Lung (tissue), 12 donors: ENCODE data around the gene PTPRU. TPM values are rescaled to one million over a fixed set of nuclear protein-coding genes. Genes with fewer than 3 reads are reported as not detected.

Experiments used
- ATAC-seq: fragments of 200-7000 bp; cut with Tn5 transposase; one replicate; pipeline ENCODE4 v1.9.1; 2020; ENCODE audit warnings: moderate number of reproducible peaks; ENCODE audit not compliant: insufficient read depth, low FRiP score
- DNase-seq, 3 donors: peaks; one replicate each; pipeline ENCODE4 v3.0.0-alpha.2; 2013 to 2017
- H3K27ac ChIP-seq, 2 donors: one replicate each; pipeline ENCODE4 v1.5.1; 2013; ENCODE audit warnings: mild to moderate bottlenecking in 2 of 2, moderate library complexity in 2 of 2, control low read depth in 1 of 2, inconsistent platforms in 1 of 2, low read depth in 1 of 2, low read length in 1 of 2
- H3K27me3 ChIP-seq, 3 donors: one replicate each; pipeline ENCODE4 v1.5.1; 2013; ENCODE audit warnings: low read length in 2 of 3; ENCODE audit not compliant: control insufficient read depth in 3 of 3, insufficient read depth in 3 of 3
- H3K36me3 ChIP-seq, 4 donors: one replicate each; pipeline ENCODE4 v1.5.1; 2013; ENCODE audit warnings: low read length in 4 of 4, mild to moderate bottlenecking in 1 of 4, moderate library complexity in 1 of 4; ENCODE audit not compliant: control insufficient read depth in 4 of 4, insufficient read depth in 4 of 4
- H3K4me1 ChIP-seq, 5 donors: one replicate each; pipeline ENCODE4 v1.5.1; 2013; ENCODE audit warnings: low read length in 5 of 5, mild to moderate bottlenecking in 2 of 5, moderate library complexity in 1 of 5; ENCODE audit not compliant: control insufficient read depth in 5 of 5, insufficient read depth in 5 of 5
- H3K4me3 ChIP-seq: one replicate; pipeline ENCODE4 v1.5.1; 2013; ENCODE audit warnings: mild to moderate bottlenecking, control low read depth, moderate library complexity
- H3K9ac ChIP-seq, 2 donors: one replicate each; pipeline ENCODE4 v1.5.1; 2013; ENCODE audit warnings: low read length in 2 of 2, control low read depth in 1 of 2; ENCODE audit not compliant: insufficient read depth in 1 of 2
- H3K9me3 ChIP-seq, 4 donors: one replicate each; pipeline ENCODE4 v1.5.1; 2013; ENCODE audit warnings: low read length in 3 of 4, mild to moderate bottlenecking in 1 of 4, moderate library complexity in 1 of 4; ENCODE audit not compliant: control insufficient read depth in 4 of 4, insufficient read depth in 3 of 4
- WGBS, 2 donors: extraction: QIAGEN DNeasy Blood & Tissue Kit; methylation state at CpG; one replicate each; pipeline ENCODE4 v1.1.7; 2013; 5-methylcytosine and 5-hydroxymethylcytosine counted together
- polyA plus RNA-seq, 2 donors: library from polyadenylated mRNA; stranded (reverse); fragments of 200-250 nt; gene quantifications; one replicate each; pipeline ENCODE4 v1.2.1, GENCODE V29; 2013
- total RNA-seq, 2 donors: library from RNA; depleted of rRNA in 1 of 2; stranded (reverse); fragments of >200 nt in 1 of 2; gene quantifications; one replicate each; pipeline ENCODE4 v1.2.1, GENCODE V29; 2014 to 2021
- TF ChIP-seq, protein P1 (sequence below): IDR thresholded peaks from 2 replicates; pipeline ENCODE4 v1.5.1; 2012; ENCODE audit warnings: mild to moderate bottlenecking; ENCODE audit errors: control extremely low read depth, extremely low read depth
- donor health status: control.
- donor health status: control.
- donor health status: Bipolar disorder and iron deficiency.
- donor health status: healthy.
- donor health status: DM: yes; HTN: yes; CAD: no.

PTPRU gene
- total and polyA plus RNA-seq, 4 donors, result 22.6 to 55.3 (median 32.9) TPM

DNA sequence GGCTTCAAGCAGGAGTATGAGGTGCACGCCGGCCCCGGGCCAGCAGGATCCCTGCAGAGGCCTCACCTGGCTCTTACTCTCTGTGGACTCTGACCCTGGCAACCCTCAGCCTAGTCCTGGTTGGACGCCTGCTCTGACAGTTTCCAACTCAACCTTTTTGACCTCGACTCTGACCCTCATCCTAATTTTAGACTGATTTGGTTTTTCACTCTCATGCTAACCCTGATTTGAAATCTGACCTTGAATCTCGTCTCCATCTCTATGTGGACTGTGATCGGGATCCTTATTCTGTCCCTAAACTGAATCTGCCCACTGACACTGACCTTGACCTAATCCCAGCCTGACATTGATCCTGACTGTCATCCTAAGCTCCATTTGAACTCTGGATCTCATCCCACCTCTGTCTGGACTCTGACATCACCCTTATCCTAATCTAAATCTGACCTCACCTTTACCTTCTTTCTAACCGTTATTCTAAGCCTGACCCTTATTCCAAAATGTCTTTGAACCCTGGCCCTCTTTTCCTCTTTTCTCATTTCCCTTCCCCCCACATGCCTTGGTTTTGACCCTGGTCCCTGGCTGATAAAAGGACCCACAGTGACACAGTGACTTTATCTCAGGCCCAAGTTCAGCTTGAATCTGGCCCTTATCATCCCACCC lies 67.8 kb downstream of the PTPRU start:
- TF ChIP-seq, protein P1, sequence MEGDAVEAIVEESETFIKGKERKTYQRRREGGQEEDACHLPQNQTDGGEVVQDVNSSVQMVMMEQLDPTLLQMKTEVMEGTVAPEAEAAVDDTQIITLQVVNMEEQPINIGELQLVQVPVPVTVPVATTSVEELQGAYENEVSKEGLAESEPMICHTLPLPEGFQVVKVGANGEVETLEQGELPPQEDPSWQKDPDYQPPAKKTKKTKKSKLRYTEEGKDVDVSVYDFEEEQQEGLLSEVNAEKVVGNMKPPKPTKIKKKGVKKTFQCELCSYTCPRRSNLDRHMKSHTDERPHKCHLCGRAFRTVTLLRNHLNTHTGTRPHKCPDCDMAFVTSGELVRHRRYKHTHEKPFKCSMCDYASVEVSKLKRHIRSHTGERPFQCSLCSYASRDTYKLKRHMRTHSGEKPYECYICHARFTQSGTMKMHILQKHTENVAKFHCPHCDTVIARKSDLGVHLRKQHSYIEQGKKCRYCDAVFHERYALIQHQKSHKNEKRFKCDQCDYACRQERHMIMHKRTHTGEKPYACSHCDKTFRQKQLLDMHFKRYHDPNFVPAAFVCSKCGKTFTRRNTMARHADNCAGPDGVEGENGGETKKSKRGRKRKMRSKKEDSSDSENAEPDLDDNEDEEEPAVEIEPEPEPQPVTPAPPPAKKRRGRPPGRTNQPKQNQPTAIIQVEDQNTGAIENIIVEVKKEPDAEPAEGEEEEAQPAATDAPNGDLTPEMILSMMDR, result no peak
- Histone ChIP-seq H3K4me3 (no peak overlapping the region), H3K27ac (no peak overlapping the region), H3K9ac (no peak overlapping the region), H3K36me3 (peaks cover 0 to 10% (median 1%) of the 10 kb centered on the region in 4 donors), H3K9me3 (no peaks in the 10 kb centered on the region), H3K27me3 (no peaks in the 10 kb centered on the region), H3K4me1 (no peaks in the 10 kb centered on the region)
- 78 to 90% methylated on average over 8 of the region's 8 CpGs for WGBS, 2 donors
- no peak for ATAC-seq
- DNase-seq, result no peak

DNA sequence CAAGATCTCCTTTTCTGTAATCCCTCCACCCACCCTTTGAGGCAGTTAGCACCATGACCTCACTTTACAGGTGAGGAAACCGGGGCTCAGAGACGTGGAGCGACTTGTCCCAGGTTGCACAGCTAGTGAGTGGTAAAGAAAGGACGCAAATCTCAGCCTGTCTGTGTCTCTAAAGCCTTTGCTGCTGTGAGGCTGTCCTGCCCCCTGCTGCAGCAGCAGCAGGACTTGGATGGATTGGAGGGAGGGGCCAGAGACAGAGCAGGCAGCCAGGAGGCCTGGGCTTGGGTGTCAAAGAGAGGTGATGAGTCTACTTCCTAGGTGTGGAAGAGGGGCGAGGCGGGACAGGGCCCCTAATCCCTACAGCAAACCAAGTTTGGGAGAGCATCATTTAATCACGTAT lies 69.6 kb downstream of the PTPRU start:
- WGBS, 2 donors, result 77 to 85% methylated on average over 7 of the region's 7 CpGs
- H3K9me3 ChIP-seq, result no peaks in the 10 kb centered on the region
- H3K4me3 ChIP-seq, result no peak overlapping the region
- H3K27ac ChIP-seq, result no peak overlapping the region
- ATAC-seq (no peak), DNase-seq (no peak)
- H3K9ac ChIP-seq, result no peak overlapping the region
- H3K36me3 ChIP-seq, result peaks cover 0 to 7% (median 1%) of the 10 kb centered on the region in 4 donors
- TF ChIP-seq, protein P1, result no peak
- no peaks in the 10 kb centered on the region for H3K4me1 ChIP-seq
- no peaks in the 10 kb centered on the region for H3K27me3 ChIP-seq

DNA sequence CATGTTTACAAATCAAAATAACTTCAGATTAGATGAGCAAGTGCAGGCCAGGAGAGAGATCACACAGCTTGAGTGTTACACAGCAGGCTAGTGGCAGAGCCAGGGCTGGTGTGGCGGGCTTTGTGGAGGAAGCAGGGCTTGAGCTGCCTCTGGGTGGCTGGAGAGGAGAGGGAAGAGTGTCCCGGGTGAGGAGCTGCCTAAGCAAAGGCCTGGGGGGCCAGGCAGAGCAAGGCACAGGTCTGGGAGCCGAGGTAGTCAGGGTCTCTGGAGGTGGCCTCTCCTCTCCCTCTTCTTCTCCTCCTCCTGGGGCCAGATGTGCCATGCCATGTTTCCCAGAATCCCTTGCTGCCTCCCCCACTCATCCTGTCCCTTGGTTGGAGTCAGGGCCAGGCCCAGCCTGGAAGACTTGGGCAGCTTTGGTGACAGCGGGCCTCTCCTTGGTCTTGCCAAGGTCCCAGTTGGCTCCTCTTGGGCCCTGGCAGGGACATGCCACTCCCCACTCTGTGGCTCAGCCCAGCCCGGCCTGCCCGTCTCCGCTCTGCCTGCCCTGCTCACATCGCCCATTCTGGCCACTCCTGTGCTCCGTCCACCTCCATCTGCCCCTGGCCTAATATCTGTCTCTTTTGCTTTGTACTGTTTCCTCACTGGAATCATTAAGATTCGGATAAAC lies 70.3 kb downstream of the PTPRU start:
- Histone ChIP-seq H3K27ac (no peak overlapping the region), H3K9ac (no peak overlapping the region), H3K36me3 (peaks cover 0 to 12% (median 1%) of the 10 kb centered on the region in 4 donors), H3K4me3 (no peak overlapping the region), H3K27me3 (no peaks in the 10 kb centered on the region), H3K9me3 (no peaks in the 10 kb centered on the region), H3K4me1 (no peaks in the 10 kb centered on the region)
- ATAC-seq (no peak), DNase-seq (no peak)
- TF ChIP-seq, protein P1, result no peak
- 88 to 92% methylated on average over 10 of the region's 10 CpGs for WGBS, 2 donors
